KMS-11 (cell line): ENCODE data around the gene FUBP3.

Experiments
- H2AFZ ChIP-seq: fragments of 200-600 bp; sonication (generic); 2 replicates; pipeline ENCODE4 v1.6.1; 2016; ENCODE audit warnings: antibody characterized with exemption, mixed run types, low read depth
- H3K27ac ChIP-seq: fragments of 200-600 bp; sonication (generic); 2 replicates; pipeline ENCODE4 v1.6.1; 2016; ENCODE audit warnings: mild to moderate bottlenecking, mixed run types
- H3K27me3 ChIP-seq: fragments of 200-600 bp; sonication (generic); 2 replicates; pipeline ENCODE4 v1.6.1; 2017; ENCODE audit warnings: mild to moderate bottlenecking, low read depth, mixed run types, moderate library complexity; ENCODE audit not compliant: insufficient read depth
- H3K36me3 ChIP-seq: fragments of 200-600 bp; sonication (generic); 2 replicates; pipeline ENCODE4 v1.6.1; 2017; ENCODE audit warnings: mild to moderate bottlenecking, mixed run types; ENCODE audit not compliant: insufficient read depth
- H3K4me1 ChIP-seq: fragments of 200-600 bp; sonication (generic); 2 replicates; pipeline ENCODE4 v1.6.1; 2016; ENCODE audit warnings: mild to moderate bottlenecking, low read depth, mixed run types; ENCODE audit not compliant: poor library complexity, severe bottlenecking
- H3K4me2 ChIP-seq: fragments of 200-600 bp; sonication (generic); 2 replicates; pipeline ENCODE4 v1.7.0; 2016; ENCODE audit warnings: mild to moderate bottlenecking, mixed run types
- H3K4me3 ChIP-seq: fragments of 200-600 bp; sonication (generic); IDR thresholded peaks from 2 replicates; pipeline ENCODE4 v1.6.1; 2017; ENCODE audit warnings: low read depth, low read length, mixed read lengths; ENCODE audit not compliant: insufficient read depth
- H3K79me2 ChIP-seq: fragments of 200-600 bp; sonication (generic); 2 replicates; pipeline ENCODE4 v1.6.1; 2016; ENCODE audit warnings: low read depth, mixed run types; ENCODE audit not compliant: insufficient read depth
- H3K9ac ChIP-seq: fragments of 200-600 bp; sonication (generic); 2 replicates; pipeline ENCODE4 v1.6.1; 2016; ENCODE audit warnings: mild to moderate bottlenecking, mixed run types
- H4K20me1 ChIP-seq: fragments of 200-600 bp; sonication (generic); 2 replicates; pipeline ENCODE4 v1.6.1; 2016; ENCODE audit warnings: mild to moderate bottlenecking, mixed run types; ENCODE audit not compliant: insufficient read depth
- TF ChIP-seq, protein P1 (sequence below): fragments of 200-600 bp; sonication (generic); conservative IDR thresholded peaks from 2 replicates; pipeline ENCODE4 v1.6.1; 2017; ENCODE audit warnings: low read depth, mild to moderate bottlenecking, antibody characterized with exemption, low read length, moderate library complexity, mixed read lengths

Gene FUBP3, protein sequence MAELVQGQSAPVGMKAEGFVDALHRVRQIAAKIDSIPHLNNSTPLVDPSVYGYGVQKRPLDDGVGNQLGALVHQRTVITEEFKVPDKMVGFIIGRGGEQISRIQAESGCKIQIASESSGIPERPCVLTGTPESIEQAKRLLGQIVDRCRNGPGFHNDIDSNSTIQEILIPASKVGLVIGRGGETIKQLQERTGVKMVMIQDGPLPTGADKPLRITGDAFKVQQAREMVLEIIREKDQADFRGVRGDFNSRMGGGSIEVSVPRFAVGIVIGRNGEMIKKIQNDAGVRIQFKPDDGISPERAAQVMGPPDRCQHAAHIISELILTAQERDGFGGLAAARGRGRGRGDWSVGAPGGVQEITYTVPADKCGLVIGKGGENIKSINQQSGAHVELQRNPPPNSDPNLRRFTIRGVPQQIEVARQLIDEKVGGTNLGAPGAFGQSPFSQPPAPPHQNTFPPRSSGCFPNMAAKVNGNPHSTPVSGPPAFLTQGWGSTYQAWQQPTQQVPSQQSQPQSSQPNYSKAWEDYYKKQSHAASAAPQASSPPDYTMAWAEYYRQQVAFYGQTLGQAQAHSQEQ

DNA sequence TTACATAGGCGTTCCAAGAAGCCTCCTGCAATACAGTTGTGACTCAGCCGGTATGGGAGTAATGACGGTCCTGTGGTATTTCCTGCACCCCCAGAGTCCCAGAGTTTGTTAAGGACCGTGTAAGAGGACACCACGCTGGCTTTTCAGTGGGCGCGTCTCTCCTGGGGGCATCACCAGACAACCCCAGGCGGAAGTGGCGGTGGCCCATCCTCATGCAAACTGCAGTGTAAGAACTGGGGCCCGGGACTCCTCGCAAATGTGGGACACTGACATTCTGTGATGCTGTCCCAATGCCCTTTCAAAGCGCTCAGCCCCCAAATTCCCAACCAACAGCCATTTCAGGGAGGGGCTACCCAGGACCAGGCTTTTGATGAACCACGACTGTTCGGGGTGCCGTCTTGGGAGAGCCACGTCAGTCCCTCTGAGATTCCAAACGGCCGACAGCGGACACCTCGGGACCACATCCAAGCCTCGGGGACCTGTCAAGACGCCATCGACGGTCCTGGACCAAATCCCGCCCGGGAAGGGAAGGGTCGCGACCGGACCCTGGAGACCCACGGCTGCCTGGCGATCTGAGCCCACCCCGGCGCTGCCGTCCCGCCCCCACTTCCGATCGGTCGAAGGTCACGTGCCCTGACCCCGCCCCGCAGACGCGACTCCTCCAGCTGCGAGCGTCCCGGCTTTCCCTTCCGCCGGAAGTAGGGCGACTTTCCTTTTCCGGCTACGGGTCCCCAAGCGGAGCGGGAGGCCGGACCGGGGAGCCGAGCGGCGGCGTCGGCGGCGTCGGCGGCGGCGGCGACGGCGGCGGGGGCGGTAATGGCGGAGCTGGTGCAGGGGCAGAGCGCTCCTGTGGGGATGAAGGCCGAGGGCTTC lies at the start of gene FUBP3:
Gene FUBP3, plus strand, starts transcription at position 713 of the 873 bp plus-strand sequence. Its CDS starts 104 bp downstream, at position 817.
- Histone ChIP-seq H3K27ac (no peak within 1 kb of the TSS), H4K20me1 (0 out of 2 replicates have a peak, but pooled peaks cover 5% of the 10 kb centered on the region), H2AFZ (peak within 1 kb of the TSS; percentile 84), H3K4me3 (peak within 1 kb of the TSS; percentile 16), H3K27me3 (no peaks in the 10 kb centered on the region), H3K79me2 (peaks cover 36% of the 10 kb centered on the region), H3K4me1 (peaks cover 12% of the 10 kb centered on the region), H3K4me2 (peak within 1 kb of the TSS; percentile 97), H3K9ac (peak within 1 kb of the TSS; percentile 62; the same call in 1 of the 2 replicates), H3K36me3 (no peaks in the 10 kb centered on the region)
- TF ChIP-seq, protein P1, sequence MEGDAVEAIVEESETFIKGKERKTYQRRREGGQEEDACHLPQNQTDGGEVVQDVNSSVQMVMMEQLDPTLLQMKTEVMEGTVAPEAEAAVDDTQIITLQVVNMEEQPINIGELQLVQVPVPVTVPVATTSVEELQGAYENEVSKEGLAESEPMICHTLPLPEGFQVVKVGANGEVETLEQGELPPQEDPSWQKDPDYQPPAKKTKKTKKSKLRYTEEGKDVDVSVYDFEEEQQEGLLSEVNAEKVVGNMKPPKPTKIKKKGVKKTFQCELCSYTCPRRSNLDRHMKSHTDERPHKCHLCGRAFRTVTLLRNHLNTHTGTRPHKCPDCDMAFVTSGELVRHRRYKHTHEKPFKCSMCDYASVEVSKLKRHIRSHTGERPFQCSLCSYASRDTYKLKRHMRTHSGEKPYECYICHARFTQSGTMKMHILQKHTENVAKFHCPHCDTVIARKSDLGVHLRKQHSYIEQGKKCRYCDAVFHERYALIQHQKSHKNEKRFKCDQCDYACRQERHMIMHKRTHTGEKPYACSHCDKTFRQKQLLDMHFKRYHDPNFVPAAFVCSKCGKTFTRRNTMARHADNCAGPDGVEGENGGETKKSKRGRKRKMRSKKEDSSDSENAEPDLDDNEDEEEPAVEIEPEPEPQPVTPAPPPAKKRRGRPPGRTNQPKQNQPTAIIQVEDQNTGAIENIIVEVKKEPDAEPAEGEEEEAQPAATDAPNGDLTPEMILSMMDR: no peak

DNA sequence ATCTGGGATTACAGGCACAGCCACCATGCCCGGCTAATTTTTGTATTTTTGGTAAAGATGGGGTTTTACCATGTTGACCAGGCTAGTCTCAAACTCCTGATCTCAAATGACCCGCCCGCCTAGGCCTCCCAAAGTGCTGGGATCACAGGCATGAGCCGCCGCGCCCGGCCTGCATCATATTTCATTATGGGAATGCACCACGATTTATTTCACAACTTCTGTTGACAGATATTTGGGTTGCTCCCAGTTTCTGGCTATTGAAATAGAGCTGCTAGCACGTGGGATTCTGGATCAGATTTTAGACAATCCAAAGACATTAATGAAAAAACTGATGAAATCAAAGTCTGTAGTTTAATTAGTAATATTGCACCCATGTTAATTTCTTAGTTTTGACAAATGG lies 48.4 kb upstream of the FUBP3 start:
- TF ChIP-seq, protein P1: no peak
- peaks cover 86% of the 10 kb centered on the region for H3K27me3 ChIP-seq
- H3K79me2 ChIP-seq: no peaks in the 10 kb centered on the region
- no peaks in the 10 kb centered on the region for H4K20me1 ChIP-seq
- no peak overlapping the region for H3K4me2 ChIP-seq
- H2AFZ ChIP-seq: no peak overlapping the region
- H3K27ac ChIP-seq: no peak overlapping the region
- H3K36me3 ChIP-seq: no peaks in the 10 kb centered on the region
- H3K4me1 ChIP-seq: no peaks in the 10 kb centered on the region
- H3K9ac ChIP-seq: no peak overlapping the region
- no peak overlapping the region for H3K4me3 ChIP-seq

DNA sequence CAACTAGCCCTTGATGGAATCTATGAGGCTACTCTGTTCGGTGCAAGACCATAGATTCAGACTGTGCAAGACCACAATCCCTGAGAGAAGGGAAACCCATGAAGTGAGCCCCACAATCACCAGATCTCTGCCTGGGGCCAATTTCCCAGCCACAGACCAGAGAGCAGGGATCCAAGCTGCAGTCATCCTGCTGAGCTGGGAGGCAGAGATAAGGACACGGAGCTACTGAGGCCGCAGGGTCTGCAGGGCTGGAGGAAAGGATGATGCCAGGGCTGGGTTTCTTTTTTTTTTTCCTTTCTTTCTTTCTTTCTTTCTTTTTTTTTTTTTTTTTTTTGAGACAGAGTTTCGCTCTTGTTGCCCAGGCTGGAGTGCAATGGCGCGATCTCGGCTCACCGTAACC lies 47.7 kb upstream of the FUBP3 start:
- H3K4me3 ChIP-seq: no peak overlapping the region
- H3K4me1 ChIP-seq: no peaks in the 10 kb centered on the region
- no peaks in the 10 kb centered on the region for H4K20me1 ChIP-seq
- no peak overlapping the region for H3K9ac ChIP-seq
- TF ChIP-seq, protein P1: no peak
- H3K79me2 ChIP-seq: no peaks in the 10 kb centered on the region
- no peak overlapping the region for H2AFZ ChIP-seq
- no peaks in the 10 kb centered on the region for H3K36me3 ChIP-seq
- H3K27ac ChIP-seq: no peak overlapping the region
- H3K27me3 ChIP-seq: peaks cover 88% of the 10 kb centered on the region
- H3K4me2 ChIP-seq: no peak overlapping the region

DNA sequence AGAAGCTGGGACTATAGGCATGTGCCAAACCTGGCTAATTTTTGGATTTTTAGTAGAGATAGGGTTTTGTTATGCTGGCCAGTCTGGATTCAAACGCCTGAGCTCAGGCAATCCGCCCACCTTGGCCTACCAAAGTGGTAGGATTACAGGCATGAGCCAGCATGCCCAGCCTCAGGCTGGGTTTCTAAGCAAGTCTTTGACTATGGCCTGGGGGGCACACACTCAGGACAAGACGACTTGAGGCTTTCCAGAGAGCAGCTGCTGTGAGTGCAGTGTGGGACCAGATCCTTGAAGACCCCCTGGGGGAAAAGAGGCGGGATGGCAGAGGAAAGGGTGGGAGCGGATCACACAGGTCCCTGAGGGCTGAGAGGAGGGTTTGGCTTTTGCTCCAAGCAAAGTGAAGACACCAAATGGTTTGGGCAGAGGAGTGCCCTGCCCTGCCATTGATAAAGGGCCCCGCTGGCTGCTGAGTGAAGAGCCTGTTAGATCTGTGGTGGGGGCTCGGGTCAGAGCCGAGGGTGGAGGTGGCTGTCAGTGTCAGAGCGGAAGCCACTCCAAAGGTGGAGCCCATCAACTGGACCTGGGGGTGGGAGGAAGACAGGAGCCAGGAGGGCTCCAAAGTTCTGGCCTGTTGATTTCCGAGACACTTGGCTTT lies 46.8 kb upstream of the FUBP3 start:
- Histone ChIP-seq H3K36me3 (no peaks in the 10 kb centered on the region), H2AFZ (no peak overlapping the region), H3K4me1 (no peaks in the 10 kb centered on the region), H4K20me1 (no peaks in the 10 kb centered on the region), H3K4me2 (no peak overlapping the region), H3K27ac (no peak overlapping the region), H3K9ac (no peak overlapping the region), H3K4me3 (no peak overlapping the region), H3K79me2 (no peaks in the 10 kb centered on the region), H3K27me3 (peaks cover 92% of the 10 kb centered on the region)
- TF ChIP-seq, protein P1: no peak
